ENCODE data around the gene LIX1L. TPM values are rescaled to one million over a fixed set of nuclear protein-coding genes. Genes with fewer than 3 reads are reported as not detected.

The LIX1L gene
- total RNA-seq = 13.4 and 21.3 TPM in 2 replicates

GRCh38 chr1:145957443-145958319, at the start of gene LIX1L:
Gene LIX1L (minus strand): TSS chr1:145958017. CDS start chr1:145957927, 90 bp downstream.

GRCh38 chr1:145996433-145997015, 38.7 kb upstream of the LIX1L start, which contains the start of gene TXNIP:
Gene TXNIP (minus strand): TSS chr1:145996579. CDS start chr1:145996266, 313 bp downstream.

GRCh38 chr1:145964328-145965118, 6.7 kb upstream of the LIX1L start, which contains the start of the genes ANKRD34A and POLR3GL:
Gene ANKRD34A (minus strand): TSS chr1:145964575. CDS start chr1:145961759, 2,816 bp downstream.
Gene POLR3GL (plus strand): TSS chr1:145964690. CDS start chr1:145974866, 10,176 bp downstream.

GRCh38 chr1:145927063-145927886, 30.5 kb downstream of the LIX1L start, which contains the start of gene RBM8A:
Gene RBM8A (minus strand): TSS chr1:145927484. CDS start chr1:145927426, 58 bp downstream.

GRCh38 chr1:145918144-145918991, 39.4 kb downstream of the LIX1L start, which contains the start of gene PEX11B:
Gene PEX11B (minus strand): TSS chr1:145918717. CDS start chr1:145918688, 29 bp downstream.

GRCh38 chr1:145885738-145886287, 72.0 kb downstream of the LIX1L start, which contains the start of gene ANKRD35:
Gene ANKRD35 (minus strand): TSS chr1:145885866. CDS start chr1:145885758, 108 bp downstream.

Other genes starting within 250 kb of the LIX1L start
- gene CD160, start 238.5 kb downstream of the LIX1L start, total RNA-seq = not detected in 2 replicates
- 9.8 and 11.3 TPM in 2 replicates for gene RNF115, start 133.9 kb downstream of the LIX1L start, total RNA-seq
- 25.5 and 26.8 TPM in 2 replicates for gene POLR3C, start 133.8 kb downstream of the LIX1L start, total RNA-seq
- 2.4 and 2.7 TPM in 2 replicates for gene NUDT17, start 112.4 kb downstream of the LIX1L start, total RNA-seq
- 7.4 and 17.6 TPM in 2 replicates for gene PIAS3, start 98.9 kb downstream of the LIX1L start, total RNA-seq
- gene ANKRD35, start 72.2 kb downstream of the LIX1L start, total RNA-seq = 0.42 and 0.59 TPM in 2 replicates
- gene ITGA10, start 48.0 kb downstream of the LIX1L start, total RNA-seq = 0.89 and 3.9 TPM in 2 replicates
- 22.0 and 32.4 TPM in 2 replicates for gene PEX11B, start 39.3 kb downstream of the LIX1L start, total RNA-seq
- 119 and 129 TPM in 2 replicates for gene RBM8A, start 30.5 kb downstream of the LIX1L start, total RNA-seq
- gene ANKRD34A, start 6.6 kb upstream of the LIX1L start, total RNA-seq = under 0.01 and 1.2 TPM in 2 replicates
- 12.5 and 13.0 TPM in 2 replicates for gene POLR3GL, start 6.7 kb upstream of the LIX1L start, total RNA-seq
- 10.4 and 18.1 TPM in 2 replicates for gene TXNIP, start 38.6 kb upstream of the LIX1L start, total RNA-seq
- not detected in 2 replicates for gene HJV, start 63.7 kb upstream of the LIX1L start, total RNA-seq
- gene NBPF10, start 186.8 kb upstream of the LIX1L start, total RNA-seq = 4.5 and 7.2 TPM in 2 replicates